Natural killer cell (primary cell): Measurements from ENCODE around the gene APOBEC4. TPM values are rescaled to one million over a fixed set of nuclear protein-coding genes. Genes with fewer than 3 reads are reported as not detected.

Source experiments
- ATAC-seq, 3 donors: fragments of 150-1000 bp in 2 of 3; fragments of 200-7000 bp in 1 of 3; cut with Tn5 transposase; 1 replicate in 1 of 3; 2 replicates in 2 of 3; pipeline ENCODE4 v1.10.0; 2021; ENCODE audit warnings: mild to moderate bottlenecking in 2 of 3, moderate library complexity in 2 of 3
- DNase-seq, 2 donors: peaks; one replicate each; pipeline versions ENCODE4 v3.0.0 to v3.0.0-alpha.2; 2013 to 2021; ENCODE audit warnings: mixed read lengths in 1 of 2
- H3K27ac ChIP-seq: one replicate; pipeline ENCODE4 v1.5.1; 2013; ENCODE audit warnings: mild to moderate bottlenecking, low read length
- H3K27me3 ChIP-seq: one replicate; pipeline ENCODE4 v1.6.1; 2013; ENCODE audit warnings: low read length; ENCODE audit not compliant: control insufficient read depth, insufficient read depth
- H3K36me3 ChIP-seq: one replicate; pipeline ENCODE4 v1.6.1; 2013; ENCODE audit warnings: low read length; ENCODE audit not compliant: control insufficient read depth, insufficient read depth
- H3K4me1 ChIP-seq: one replicate; pipeline ENCODE4 v1.6.1; 2013; ENCODE audit warnings: low read length; ENCODE audit not compliant: control insufficient read depth, insufficient read depth
- H3K4me3 ChIP-seq: one replicate; pipeline ENCODE4 v1.5.1; 2013; ENCODE audit warnings: low read length
- H3K9me3 ChIP-seq: one replicate; pipeline ENCODE4 v1.6.1; 2013; ENCODE audit warnings: low read length; ENCODE audit not compliant: control insufficient read depth, insufficient read depth
- H3K27ac Mint-ChIP-seq, 2 donors: one replicate each; pipeline ENCODE4 v1.8.0; 2022; ENCODE audit warnings: mild to moderate bottlenecking in 2 of 2, mixed read lengths in 2 of 2, moderate library complexity in 1 of 2
- H3K27me3 Mint-ChIP-seq, 2 donors: one replicate each; pipeline ENCODE4 v1.8.0; 2022; ENCODE audit warnings: low read depth in 2 of 2, mixed read lengths in 2 of 2
- H3K36me3 Mint-ChIP-seq: one replicate; pipeline ENCODE4 v1.8.0; 2022; ENCODE audit warnings: mixed read lengths
- H3K4me1 Mint-ChIP-seq, 2 donors: one replicate each; pipeline ENCODE4 v1.8.0; 2022; ENCODE audit warnings: mixed read lengths in 2 of 2
- H3K4me3 Mint-ChIP-seq: one replicate; pipeline ENCODE4 v1.8.0; 2022; ENCODE audit warnings: mild to moderate bottlenecking, moderate library complexity, mixed read lengths
- H3K9me3 Mint-ChIP-seq, 2 donors: one replicate each; pipeline ENCODE4 v1.8.0; 2022; ENCODE audit warnings: mixed read lengths in 2 of 2
- CTCF ChIP-seq: fragments of 200-600 bp; IDR thresholded peaks from one replicate; pipeline ENCODE4 v1.8.0; 2022; ENCODE audit warnings: antibody characterized with exemption
- WGBS: methylation state at CpG from one replicate; pipeline ENCODE4 v1.1.7; 2013; ENCODE audit warnings: missing lambda C conversion rate; ENCODE audit not compliant: insufficient coverage; 5-methylcytosine and 5-hydroxymethylcytosine counted together
- intact Hi-C: fragments of 100-400 bp; cut with micrococcal nuclease; formaldehyde crosslinking; loops from one replicate; pipeline ENCODE4 v1.14.2; 2022
- total RNA-seq, 4 donors: library from RNA; stranded (reverse); fragments of 120-200 nt in 1 of 4; gene quantifications; one replicate each; pipeline versions ENCODE4 v1.2.3 to v1.2.4, GENCODE V29; 2013 to 2022

APOBEC4 gene
- total RNA-seq, 3 donors from 2014 or later (not counting 1 experiment from before 2014, with no cell fraction given), result not detected

GRCh38 chr1:183670169-183670568 lies 17.1 kb upstream of the APOBEC4 start:
- Mint-ChIP-seq H3K4me3 (no peak overlapping the region), H3K27me3 (peaks cover 38 to 60% of the 10 kb centered on the region in 2 donors), H3K27ac (no peak overlapping the region), H3K9me3 (no peaks in the 10 kb centered on the region), H3K36me3 (no peaks in the 10 kb centered on the region), H3K4me1 (no peaks in the 10 kb centered on the region)
- H3K9me3 ChIP-seq, result no peaks in the 10 kb centered on the region
- H3K36me3 ChIP-seq, result no peaks in the 10 kb centered on the region
- no peak overlapping the region for H3K27ac ChIP-seq
- DNase-seq (no peak), ATAC-seq (no peak)
- intact Hi-C loops, result no loop called here
- no peaks in the 10 kb centered on the region for H3K4me1 ChIP-seq
- WGBS, result 100% methylated on average over 1 of the region's 1 CpG
- H3K27me3 ChIP-seq, result no peaks in the 10 kb centered on the region
- no peak overlapping the region for H3K4me3 ChIP-seq
- no peak for TF ChIP-seq CTCF

DNA sequence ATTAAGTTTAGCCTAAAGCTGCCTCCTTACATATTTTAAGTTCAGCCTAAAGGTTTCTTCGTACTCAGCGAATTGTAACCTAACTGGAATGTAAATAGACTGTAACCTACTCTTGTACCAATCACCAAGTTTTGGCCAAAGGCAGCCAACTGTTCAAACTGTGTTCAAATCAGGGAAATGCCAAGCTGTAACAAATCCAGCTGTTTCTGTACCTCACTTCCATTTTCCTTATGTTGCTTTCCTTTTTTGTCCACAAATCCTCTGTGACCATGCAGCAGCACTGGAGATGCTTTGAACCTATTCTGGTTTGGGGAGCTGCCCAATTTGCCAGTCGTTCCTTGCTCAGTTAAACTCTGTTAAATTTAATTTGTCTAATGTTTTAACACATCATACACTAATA lies 3.2 kb upstream of the APOBEC4 start:
- H3K4me3 ChIP-seq, result no peak overlapping the region
- Mint-ChIP-seq H3K27ac (no peak overlapping the region), H3K27me3 (peaks cover 15 to 22% of the 10 kb centered on the region in 2 donors), H3K36me3 (no peaks in the 10 kb centered on the region), H3K9me3 (no peaks in the 10 kb centered on the region), H3K4me1 (no peaks in the 10 kb centered on the region), H3K4me3 (no peak overlapping the region)
- no peaks in the 10 kb centered on the region for H3K27me3 ChIP-seq
- intact Hi-C loops, result loop anchor here (10.0 kb wide), 1 partner anchor 1008 kb away; no protein-coding TSS in a partner anchor
- no peak for DNase-seq
- ATAC-seq, result no peak
- no peak overlapping the region for H3K27ac ChIP-seq
- no peak for TF ChIP-seq CTCF
- 98% methylated on average over 2 of the region's 3 CpGs for WGBS
- H3K9me3 ChIP-seq, result no peaks in the 10 kb centered on the region
- H3K36me3 ChIP-seq, result no peaks in the 10 kb centered on the region
- no peaks in the 10 kb centered on the region for H3K4me1 ChIP-seq

DNA sequence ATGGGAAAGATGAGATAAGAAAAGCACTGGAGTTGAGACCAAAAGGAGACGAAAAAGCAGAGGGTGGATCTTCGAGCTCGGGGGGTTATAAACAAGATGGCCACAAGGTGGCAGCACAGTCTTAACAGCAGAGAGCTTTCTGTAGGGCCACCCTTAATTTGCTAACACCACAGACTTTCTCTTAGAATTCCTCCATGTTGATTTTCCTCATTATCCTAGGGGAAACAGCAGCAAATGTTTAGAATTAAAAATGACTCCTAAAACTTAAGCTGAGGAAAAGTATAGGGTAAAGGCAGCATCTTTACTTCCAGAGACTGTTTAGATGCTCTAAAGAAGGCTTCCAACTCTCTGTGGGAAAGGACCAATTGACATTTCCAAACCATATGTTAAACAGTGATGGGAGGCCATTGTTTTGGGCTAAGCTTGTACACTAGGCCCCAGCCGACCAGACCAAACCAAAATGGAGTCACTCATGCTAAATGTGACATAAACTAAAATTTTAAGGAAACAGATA lies 2.5 kb upstream of the APOBEC4 start:
- intact Hi-C loops, result loop anchor here (1.0 to 10.0 kb wide), 4 partner anchors 29 to 1009 kb away; no protein-coding TSS in a partner anchor
- 10% methylated on average over 4 of the region's 4 CpGs for WGBS
- Mint-ChIP-seq H3K36me3 (no peaks in the 10 kb centered on the region), H3K27me3 (peaks cover 15 to 21% of the 10 kb centered on the region in 2 donors), H3K4me1 (no peaks in the 10 kb centered on the region), H3K27ac (no peak overlapping the region), H3K4me3 (no peak overlapping the region), H3K9me3 (no peaks in the 10 kb centered on the region)
- H3K4me3 ChIP-seq, result no peak overlapping the region
- ATAC-seq (peak; percentile 79 to 92 (median 91)), DNase-seq (peak; percentile 60 to 88)
- no peaks in the 10 kb centered on the region for H3K36me3 ChIP-seq
- no peak overlapping the region for H3K27ac ChIP-seq
- no peaks in the 10 kb centered on the region for H3K9me3 ChIP-seq
- peak; percentile 81 for TF ChIP-seq CTCF
- H3K27me3 ChIP-seq, result no peaks in the 10 kb centered on the region
- no peaks in the 10 kb centered on the region for H3K4me1 ChIP-seq

- no peaks in the 10 kb centered on the region for H3K9me3 Mint-ChIP-seq
- no peak for DNase-seq
- no peaks in the 10 kb centered on the region for H3K4me1 ChIP-seq
- H3K27me3 ChIP-seq, result no peaks in the 10 kb centered on the region
- ATAC-seq, result no peak
- no peaks in the 10 kb centered on the region for H3K36me3 Mint-ChIP-seq
- H3K27ac Mint-ChIP-seq, result no peak overlapping the region
- intact Hi-C loops, result loop anchor here (1.0 to 10.0 kb wide), 4 partner anchors 30 to 1010 kb away; no protein-coding TSS in a partner anchor
- H3K27ac ChIP-seq, result no peak overlapping the region
- no peak overlapping the region for H3K4me3 ChIP-seq
- no peaks in the 10 kb centered on the region for H3K9me3 ChIP-seq
- H3K4me3 Mint-ChIP-seq, result no peak overlapping the region
- TF ChIP-seq CTCF, result no peak
- no peaks in the 10 kb centered on the region for H3K36me3 ChIP-seq
- H3K4me1 Mint-ChIP-seq, result no peaks in the 10 kb centered on the region
- H3K27me3 Mint-ChIP-seq, result peaks cover 13 to 17% of the 10 kb centered on the region in 2 donors
Observed at GRCh38 chr1:183654706-183655105, 1.6 kb upstream of the APOBEC4 start.
